Kidney epithelial cell (primary cell): ENCODE data around the gene TAF12. TPM values are rescaled to one million over a fixed set of nuclear protein-coding genes. Genes with fewer than 3 reads are reported as not detected.
"Not testable (repeated sequence)": the region's sequence is repeated elsewhere in the genome, so short reads cannot be mapped to it uniquely, and the experiment has no call there.

Experiments
- DNase-seq: peaks from one replicate; pipeline ENCODE4 v3.0.0-alpha.2; 2010; ENCODE audit warnings: low read depth
- H3K27me3 ChIP-seq: 2 replicates; pipeline ENCODE4 v1.6.0; 2011; ENCODE audit warnings: low read length; ENCODE audit not compliant: control insufficient read depth, insufficient read depth
- H3K36me3 ChIP-seq: 2 replicates; pipeline ENCODE4 v1.5.1; 2011; ENCODE audit warnings: low read length; ENCODE audit not compliant: control insufficient read depth, insufficient read depth
- H3K4me3 ChIP-seq: 2 replicates; pipeline ENCODE4 v1.5.1; 2011; ENCODE audit warnings: low read depth, mild to moderate bottlenecking, control low read depth, low read length
- total RNA-seq: library from RNA; depleted of rRNA; stranded (reverse); fragments of >200 nt; gene quantifications from 2 replicates; pipeline ENCODE4 v1.2.3, GENCODE V29; 2015
- TF ChIP-seq, protein P1 (sequence below): IDR thresholded peaks from 2 replicates; pipeline ENCODE4 v1.5.1; 2011; ENCODE audit warnings: mild to moderate bottlenecking, moderate library complexity, low read length, control low read depth, inconsistent platforms; ENCODE audit not compliant: insufficient read depth, poor library complexity, severe bottlenecking

TAF12 gene, protein sequence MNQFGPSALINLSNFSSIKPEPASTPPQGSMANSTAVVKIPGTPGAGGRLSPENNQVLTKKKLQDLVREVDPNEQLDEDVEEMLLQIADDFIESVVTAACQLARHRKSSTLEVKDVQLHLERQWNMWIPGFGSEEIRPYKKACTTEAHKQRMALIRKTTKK
- total RNA-seq = 22.4 and 24.6 TPM in 2 replicates

- TF ChIP-seq, protein P1, sequence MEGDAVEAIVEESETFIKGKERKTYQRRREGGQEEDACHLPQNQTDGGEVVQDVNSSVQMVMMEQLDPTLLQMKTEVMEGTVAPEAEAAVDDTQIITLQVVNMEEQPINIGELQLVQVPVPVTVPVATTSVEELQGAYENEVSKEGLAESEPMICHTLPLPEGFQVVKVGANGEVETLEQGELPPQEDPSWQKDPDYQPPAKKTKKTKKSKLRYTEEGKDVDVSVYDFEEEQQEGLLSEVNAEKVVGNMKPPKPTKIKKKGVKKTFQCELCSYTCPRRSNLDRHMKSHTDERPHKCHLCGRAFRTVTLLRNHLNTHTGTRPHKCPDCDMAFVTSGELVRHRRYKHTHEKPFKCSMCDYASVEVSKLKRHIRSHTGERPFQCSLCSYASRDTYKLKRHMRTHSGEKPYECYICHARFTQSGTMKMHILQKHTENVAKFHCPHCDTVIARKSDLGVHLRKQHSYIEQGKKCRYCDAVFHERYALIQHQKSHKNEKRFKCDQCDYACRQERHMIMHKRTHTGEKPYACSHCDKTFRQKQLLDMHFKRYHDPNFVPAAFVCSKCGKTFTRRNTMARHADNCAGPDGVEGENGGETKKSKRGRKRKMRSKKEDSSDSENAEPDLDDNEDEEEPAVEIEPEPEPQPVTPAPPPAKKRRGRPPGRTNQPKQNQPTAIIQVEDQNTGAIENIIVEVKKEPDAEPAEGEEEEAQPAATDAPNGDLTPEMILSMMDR = peak; percentile 27
- DNase-seq = peak; percentile 80
- H3K36me3 ChIP-seq = no peaks in the 10 kb centered on the region
Measured at GRCh38 chr1:28642847-28643635, at the start of gene TAF12. Gene TAF12 (minus strand): TSS chr1:28643067. CDS start chr1:28622081, 20,986 bp downstream.

GRCh38 chr1:28691627-28692026 is 48.8 kb upstream of the TAF12 start:
- DNase-seq, H3K36me3 ChIP-seq, H3K4me3 ChIP-seq, H3K27me3 ChIP-seq: not testable (repeated sequence)

More at GRCh38 chr1:28642847-28643635, at the start of gene TAF12:
- Histone ChIP-seq H3K4me3 (peak within 1 kb of the TSS; percentile 79), H3K27me3 (no peaks in the 10 kb centered on the region)

GRCh38 chr1:28684937-28685336 is 42.1 kb upstream of the TAF12 start:
- Histone ChIP-seq H3K36me3 (no peaks in the 10 kb centered on the region), H3K27me3 (no peaks in the 10 kb centered on the region), H3K4me3 (no peak overlapping the region)
- no peak for DNase-seq
- TF ChIP-seq, protein P1 = no peak

- Histone ChIP-seq H3K27me3 (no peaks in the 10 kb centered on the region), H3K36me3 (no peaks in the 10 kb centered on the region), H3K4me3 (no peak overlapping the region)
- no peak for DNase-seq
- TF ChIP-seq, protein P1 = no peak
Measured at GRCh38 chr1:28682840-28683239, 40.0 kb upstream of the TAF12 start.

DNA sequence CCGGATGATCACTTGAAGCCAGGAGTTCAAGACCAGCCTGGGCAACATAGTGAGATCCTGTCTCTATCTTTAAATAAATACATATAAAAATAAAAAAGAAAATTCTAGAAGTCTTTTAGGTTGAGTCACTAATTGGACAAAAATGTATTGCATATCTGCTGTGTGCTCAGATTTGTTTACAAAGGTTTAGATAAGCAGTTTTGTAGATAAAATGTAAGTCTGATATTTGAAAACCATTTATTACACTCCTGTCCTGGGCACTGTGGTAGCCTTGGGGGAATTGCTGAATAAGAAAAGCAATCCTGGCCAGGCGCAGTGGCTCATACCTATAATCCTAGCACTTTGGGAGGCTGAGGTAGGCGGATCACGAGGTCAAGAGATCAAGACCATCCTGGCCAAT is 37.3 kb upstream of the TAF12 start:
- H3K4me3 ChIP-seq = no peak overlapping the region
- H3K36me3 ChIP-seq = no peaks in the 10 kb centered on the region
- DNase-seq = no peak
- TF ChIP-seq, protein P1 = no peak
- no peaks in the 10 kb centered on the region for H3K27me3 ChIP-seq

- Histone ChIP-seq H3K27me3 (no peaks in the 10 kb centered on the region), H3K4me3 (no peak overlapping the region), H3K36me3 (no peaks in the 10 kb centered on the region)
- DNase-seq = no peak
- TF ChIP-seq, protein P1 = no peak
Measured at GRCh38 chr1:28675924-28676257, 33.0 kb upstream of the TAF12 start.

DNA sequence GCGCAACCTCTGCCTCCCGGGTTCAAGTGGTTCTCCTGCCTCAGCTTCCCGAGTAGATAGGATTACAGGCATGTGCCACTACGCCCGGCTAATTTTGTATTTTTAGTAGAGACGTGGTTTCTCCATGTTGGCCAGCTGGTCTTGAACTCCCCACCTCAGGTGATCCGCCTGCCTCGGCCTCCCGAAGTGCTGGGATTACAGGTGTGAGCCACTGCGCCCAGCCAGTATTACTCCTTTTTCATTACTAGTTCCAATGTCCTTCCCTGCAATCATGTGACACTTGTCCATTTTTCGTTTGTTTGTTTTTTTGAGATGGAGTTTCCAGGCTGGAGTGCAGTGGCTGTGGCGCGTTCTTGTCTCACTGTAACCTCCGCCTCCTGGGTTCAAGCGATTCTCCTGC is 30.1 kb upstream of the TAF12 start:
- not testable (repeated sequence) for DNase-seq, H3K27me3 ChIP-seq, H3K36me3 ChIP-seq, H3K4me3 ChIP-seq
